Keratinocyte (primary cell): ENCODE data around the gene SULT1B1. TPM values are rescaled to one million over a fixed set of nuclear protein-coding genes. Genes with fewer than 3 reads are reported as not detected.

Source experiments
- DNase-seq: peaks from one replicate; pipeline ENCODE4 v3.0.0-alpha.2; 2011; ENCODE audit warnings: low read depth, missing footprints, low spot score
- FAIRE-seq: peaks from 2 replicates; lab custom pipeline; 2011; peaks lifted over from hg19 to GRCh38; lab: Jason Lieb, UNC
- H2AFZ ChIP-seq: 2 replicates; pipeline ENCODE4 v1.6.0; 2012; ENCODE audit warnings: low read length, control low read depth, inconsistent platforms; ENCODE audit not compliant: control insufficient read depth
- H3K27ac ChIP-seq: 2 replicates; pipeline ENCODE4 v1.5.1; 2011; ENCODE audit warnings: low read length; ENCODE audit not compliant: control insufficient read depth, insufficient read depth
- H3K27me3 ChIP-seq: 3 replicates; pipeline ENCODE4 v1.6.0; 2011; ENCODE audit warnings: low read length; ENCODE audit not compliant: control insufficient read depth, insufficient read depth; ENCODE audit errors: extremely low read depth
- H3K36me3 ChIP-seq, 2 experiments: 2 replicates in 1 of 2; 3 replicates in 1 of 2; pipeline ENCODE4 v1.5.1; 2011; ENCODE audit warnings: low read length in 2 of 2, mild to moderate bottlenecking in 1 of 2; ENCODE audit not compliant: control insufficient read depth in 2 of 2, insufficient read depth in 2 of 2; ENCODE audit errors: extremely low read depth in 1 of 2
- H3K4me1 ChIP-seq: 3 replicates; pipeline ENCODE4 v1.5.1; 2011; ENCODE audit warnings: low read length; ENCODE audit not compliant: control insufficient read depth, insufficient read depth; ENCODE audit errors: extremely low read depth
- H3K4me2 ChIP-seq: 3 replicates; pipeline ENCODE4 v1.6.0; 2011; ENCODE audit warnings: low read depth, low read length; ENCODE audit not compliant: control insufficient read depth, insufficient read depth; ENCODE audit errors: extremely low read depth
- H3K4me3 ChIP-seq, 3 experiments: fragments of 200-600 bp in 1 of 3; sonication (generic) in 1 of 3; 2 replicates in 2 of 3; 3 replicates in 1 of 3; pipeline ENCODE4 v1.5.1; 2011 to 2016; ENCODE audit warnings: low read length in 3 of 3, mild to moderate bottlenecking in 3 of 3, control low read depth in 2 of 3, inconsistent platforms in 1 of 3, low read depth in 1 of 3, mixed read lengths in 1 of 3, mixed run types in 1 of 3, moderate library complexity in 1 of 3; ENCODE audit not compliant: control insufficient read depth in 2 of 3, insufficient read depth in 2 of 3; ENCODE audit errors: extremely low read depth in 1 of 3
- H3K79me2 ChIP-seq: 2 replicates; pipeline ENCODE4 v1.6.0; 2012; ENCODE audit warnings: low read length; ENCODE audit not compliant: control insufficient read depth, insufficient read depth
- H3K9ac ChIP-seq: 3 replicates; pipeline ENCODE4 v1.6.0; 2011; ENCODE audit warnings: low read length; ENCODE audit not compliant: control insufficient read depth, insufficient read depth; ENCODE audit errors: extremely low read depth
- H3K9me1 ChIP-seq: 3 replicates; pipeline ENCODE4 v1.6.0; 2011; ENCODE audit warnings: low read length; ENCODE audit not compliant: control insufficient read depth, insufficient read depth; ENCODE audit errors: extremely low read depth
- H3K9me3 ChIP-seq: 2 replicates; pipeline ENCODE4 v1.5.1; 2012; ENCODE audit warnings: low read depth, low read length; ENCODE audit not compliant: control insufficient read depth
- H4K20me1 ChIP-seq: 3 replicates; pipeline ENCODE4 v1.6.0; 2011; ENCODE audit warnings: low read length; ENCODE audit not compliant: control insufficient read depth, insufficient read depth; ENCODE audit errors: extremely low read depth
- CTCF ChIP-seq, 3 experiments: IDR thresholded peaks in 1 of 3; conservative IDR thresholded peaks in 1 of 3; optimal IDR thresholded peaks in 1 of 3; 2 replicates in 2 of 3; 3 replicates in 1 of 3; pipeline versions ENCODE3 to v1.5.1; 2011; ENCODE audit warnings: low read length in 3 of 3, mild to moderate bottlenecking in 3 of 3, moderate library complexity in 2 of 3, control low read depth in 1 of 3, inconsistent platforms in 1 of 3; ENCODE audit not compliant: insufficient read depth in 2 of 3; ENCODE audit errors: extremely low read depth in 1 of 3
- EZH2 ChIP-seq: IDR thresholded peaks from one replicate; pipeline ENCODE4 v1.6.1; 2012; ENCODE audit warnings: inconsistent platforms, mild to moderate bottlenecking, low read length, moderate library complexity
- dilution Hi-C: fragments of 300-500 bp; cut with MboI; formaldehyde crosslinking; loops from one replicate; pipeline ENCODE4 v1.7.0; 2020; ENCODE audit warnings: low sequenced_read_pairs; ENCODE audit not compliant: extremely low pct_ligation_motif_present
- polyA plus RNA-seq, 5 experiments: library from polyadenylated mRNA; depleted of rRNA in 3 of 5; stranded (reverse) in 3 of 5; stranded (forward) in 1 of 5; unstranded in 1 of 5; fragments of >200 nt; gene quantifications; 1 replicate in 1 of 5; 2 replicates in 3 of 5; 3 replicates in 1 of 5; pipeline versions ENCODE4 v1.2.1 to v1.2.3, GENCODE V29; 2011 to 2012; ENCODE audit warnings: missing spikeins in 2 of 5, low read depth in 1 of 5, low replicate concordance in 1 of 5

SULT1B1 gene
- polyA plus RNA-seq, 1 donor (not counting 4 experiments of a cell fraction or from before 2014, with no cell fraction given): 0.39 TPM

GRCh38 chr4:69697536-69698242 lies 62.7 kb downstream of the SULT1B1 start:
- no peaks in the 10 kb centered on the region for H3K36me3 ChIP-seq
- peaks cover 6% of the 10 kb centered on the region for H3K4me1 ChIP-seq
- no peaks in the 10 kb centered on the region for H3K79me2 ChIP-seq
- peak overlapping the region; percentile 7 for H3K9ac ChIP-seq
- H3K4me2 ChIP-seq: no peak overlapping the region
- FAIRE-seq (peak; percentile 5), DNase-seq (peak; percentile 69)
- H4K20me1 ChIP-seq: no peaks in the 10 kb centered on the region
- H2AFZ ChIP-seq: peak overlapping the region; percentile 45
- no peaks in the 10 kb centered on the region for H3K27me3 ChIP-seq
- TF ChIP-seq CTCF (optimal IDR thresholded peaks at IDR 0.05 in 1 of 3, IDR thresholded peaks at IDR 0.05 in 1 of 3, conservative IDR thresholded peaks at IDR 0.05 in 1 of 3; ENCODE audit: extremely low read depth in 1 of 3, insufficient read depth in 2 of 3, low read length in 3 of 3): no peak
- H3K27ac ChIP-seq: peak overlapping the region; percentile 64
- dilution Hi-C loops: no loop called here
- H3K9me3 ChIP-seq: peaks cover 3% of the 10 kb centered on the region
- no peaks in the 10 kb centered on the region for H3K9me1 ChIP-seq
- no peak overlapping the region for H3K4me3 ChIP-seq

- Histone ChIP-seq H3K79me2 (no peaks in the 10 kb centered on the region), H2AFZ (no peak overlapping the region), H3K4me1 (no peaks in the 10 kb centered on the region), H3K9ac (no peak overlapping the region), H4K20me1 (no peaks in the 10 kb centered on the region), H3K27ac (no peak overlapping the region), H3K9me1 (no peaks in the 10 kb centered on the region), H3K9me3 (no peaks in the 10 kb centered on the region), H3K27me3 (no peaks in the 10 kb centered on the region), H3K4me2 (peak overlapping the region; percentile 6), H3K4me3 (no peak overlapping the region), H3K36me3 (no peaks in the 10 kb centered on the region)
- dilution Hi-C loops: no loop called here
- FAIRE-seq (peak; percentile 34), DNase-seq (no peak)
- no peak for TF ChIP-seq EZH2
- peak in 2 of 3 experiments; percentile 21 to 47 for TF ChIP-seq CTCF (optimal IDR thresholded peaks at IDR 0.05 in 1 of 3, IDR thresholded peaks at IDR 0.05 in 1 of 3, conservative IDR thresholded peaks at IDR 0.05 in 1 of 3; ENCODE audit: extremely low read depth in 1 of 3, insufficient read depth in 2 of 3, low read length in 3 of 3)
These were observed 70.8 kb downstream of the SULT1B1 start for GRCh38 chr4:69689599-69689998.
